ENCODE measurements around the gene KANTR. TPM values are rescaled to one million over a fixed set of nuclear protein-coding genes. Genes with fewer than 3 reads are reported as not detected.

The KANTR gene
- total and polyA plus RNA-seq, 2 experiments from 2014 or later: 6.4 to 15.5 TPM

- no peaks in the 10 kb centered on the region; the same call in 1 of the 2 replicates for H3K79me2 ChIP-seq (replicated peaks; ENCODE audit: insufficient read depth)
- peaks cover 4% of the 10 kb centered on the region for H3K27me3 Mint-ChIP-seq (ENCODE audit: insufficient read depth, low read depth, poor library complexity)
- H3K4me3 ChIP-seq: peak overlapping the region; percentile 51
- H2AFZ ChIP-seq: peak overlapping the region; percentile 72
- no peaks in the 10 kb centered on the region for H3K9me2 ChIP-seq (ENCODE audit: insufficient read depth)
- peaks cover 2% of the 10 kb centered on the region; the same call in 2 of the 3 replicates for H3K36me3 Mint-ChIP-seq (ENCODE audit: low read depth)
- DNase-seq (ENCODE audit: low spot score): peak; percentile 83
- H3K27me3 ChIP-seq (ENCODE audit: insufficient read depth): no peaks in the 10 kb centered on the region
- H3F3A ChIP-seq (replicated peaks; ENCODE audit: low read depth): no peaks in the 10 kb centered on the region
- H3K4me2 ChIP-seq: peak overlapping the region; percentile 72
- TF ChIP-seq CTCF (conservative IDR thresholded peaks at IDR 0.05; ENCODE audit: low read depth in 2 of 2) (peak; percentile 67 to 77), EZH2 (IDR thresholded peaks at IDR 0.05; ENCODE audit: low read depth, unreplicated experiment) (no peak)
- no peaks in the 10 kb centered on the region for H3K36me3 ChIP-seq (ENCODE audit: insufficient read depth)
- H3K4me3 Mint-ChIP-seq: peak overlapping the region; percentile 94
- no peaks in the 10 kb centered on the region for H3K9me3 Mint-ChIP-seq
- H3K4me1 ChIP-seq (ENCODE audit: insufficient read depth): no peaks in the 10 kb centered on the region
- H4K20me1 ChIP-seq (replicated peaks; ENCODE audit: insufficient read depth): no peaks in the 10 kb centered on the region
- peaks cover 13% of the 10 kb centered on the region; the same call in 2 of the 3 replicates for H3K4me1 Mint-ChIP-seq
- H3K27ac ChIP-seq (ENCODE audit: low read depth): peak overlapping the region; percentile 92
- peak overlapping the region; percentile 98 for H3K27ac Mint-ChIP-seq
- ATAC-seq: peak; percentile 64
These were observed 726 bp upstream of the KANTR start for GRCh38 chrX:53093177-53093655.

GRCh38 chrX:53094582-53094905, 602 bp downstream of the KANTR start:
- Histone ChIP-seq H3K4me2 (peak overlapping the region; percentile 84), H3K9me2 (ENCODE audit: insufficient read depth) (no peaks in the 10 kb centered on the region), H3K27me3 (ENCODE audit: insufficient read depth) (no peaks in the 10 kb centered on the region), H3F3A (replicated peaks; ENCODE audit: low read depth) (no peaks in the 10 kb centered on the region), H2AFZ (peak overlapping the region; percentile 86), H3K79me2 (replicated peaks; ENCODE audit: insufficient read depth) (no peaks in the 10 kb centered on the region; the same call in 1 of the 2 replicates), H4K20me1 (replicated peaks; ENCODE audit: insufficient read depth) (no peaks in the 10 kb centered on the region), H3K36me3 (ENCODE audit: insufficient read depth) (no peaks in the 10 kb centered on the region), H3K4me1 (ENCODE audit: insufficient read depth) (no peaks in the 10 kb centered on the region), H3K27ac (ENCODE audit: low read depth) (no peak overlapping the region), H3K4me3 (peak overlapping the region; percentile 73)
- Mint-ChIP-seq H3K4me3 (peak overlapping the region; percentile 94), H3K9me3 (no peaks in the 10 kb centered on the region), H3K36me3 (ENCODE audit: low read depth) (peaks cover 3% of the 10 kb centered on the region), H3K4me1 (peaks cover 11% of the 10 kb centered on the region; the same call in 2 of the 3 replicates), H3K27ac (peak overlapping the region; percentile 84; the same call in 1 of the 2 replicates), H3K27me3 (ENCODE audit: insufficient read depth, low read depth, poor library complexity) (peaks cover 4% of the 10 kb centered on the region)
- ATAC-seq: no peak
- DNase-seq (ENCODE audit: low spot score): no peak
- TF ChIP-seq JUNB (IDR thresholded peaks at IDR 0.05; ENCODE audit: unreplicated experiment): no peak
- no peak for TF ChIP-seq EZH2phosphoT487 (IDR thresholded peaks at IDR 0.05; ENCODE audit: unreplicated experiment)
- no peak for TF ChIP-seq POLR2AphosphoS5 (IDR thresholded peaks at IDR 0.05; ENCODE audit: low read depth)
- TF ChIP-seq ZNF114 (CRISPR knock-in tag; IDR thresholded peaks at IDR 0.05): no peak
- TF ChIP-seq REST (IDR thresholded peaks at IDR 0.05; ENCODE audit: unreplicated experiment): no peak
- TF ChIP-seq CTCF (conservative IDR thresholded peaks at IDR 0.05; ENCODE audit: low read depth in 2 of 2): no peak
- TF ChIP-seq ETS1 (IDR thresholded peaks at IDR 0.05): no peak
- TF ChIP-seq STAT1 (IDR thresholded peaks at IDR 0.05; ENCODE audit: unreplicated experiment): no peak
- TF ChIP-seq NANOG (IDR thresholded peaks at IDR 0.05; ENCODE audit: borderline replicate concordance): no peak
